ENCODE data around the gene KRT71. TPM values are rescaled to one million over a fixed set of nuclear protein-coding genes. Genes with fewer than 3 reads are reported as not detected.

Gene KRT71
- total and polyA plus RNA-seq, 2 donors from 2014 or later, result not detected

GRCh38 chr12:52494518-52494917 is 58.4 kb downstream of the KRT71 start:
- no peaks in the 10 kb centered on the region for H3K4me1 ChIP-seq (ENCODE audit: control insufficient read depth in 2 of 3, insufficient read depth in 2 of 3, low read depth in 1 of 3, low read length in 3 of 3)
- intact Hi-C loops (cut with DNase I), result no loop called here
- FAIRE-seq (no peak), DNase-seq (no peak)
- no peaks in the 10 kb centered on the region for H3K9me3 ChIP-seq (ENCODE audit: control insufficient read depth in 2 of 3, insufficient read depth in 1 of 3, low read length in 3 of 3)
- no peak overlapping the region for H3K27ac ChIP-seq (ENCODE audit: low read depth in 2 of 2, low read length in 2 of 2)
- H3K27me3 ChIP-seq (ENCODE audit: control insufficient read depth, insufficient read depth, low read length), result no peaks in the 10 kb centered on the region
- no peak overlapping the region for H3K9ac ChIP-seq (ENCODE audit: low read length in 3 of 3)
- no peak overlapping the region for H3K4me3 ChIP-seq (ENCODE audit: low read length in 3 of 3)
- TF ChIP-seq CTCF (IDR thresholded peaks at IDR 0.05; ENCODE audit: borderline replicate concordance, extremely low read depth, insufficient read depth), result no peak
- no peaks in the 10 kb centered on the region for H3K36me3 ChIP-seq (ENCODE audit: control insufficient read depth in 2 of 3, insufficient read depth in 3 of 3, low read length in 3 of 3)

- no peaks in the 10 kb centered on the region for H3K4me1 ChIP-seq (ENCODE audit: control insufficient read depth in 2 of 3, insufficient read depth in 2 of 3, low read depth in 1 of 3, low read length in 3 of 3)
- no peaks in the 10 kb centered on the region for H3K36me3 ChIP-seq (ENCODE audit: control insufficient read depth in 2 of 3, insufficient read depth in 3 of 3, low read length in 3 of 3)
- H3K27me3 ChIP-seq (ENCODE audit: control insufficient read depth, insufficient read depth, low read length), result no peaks in the 10 kb centered on the region
- no peak for TF ChIP-seq CTCF (IDR thresholded peaks at IDR 0.05; ENCODE audit: borderline replicate concordance, extremely low read depth, insufficient read depth)
- no peak overlapping the region for H3K9ac ChIP-seq (ENCODE audit: low read length in 3 of 3)
- H3K27ac ChIP-seq (ENCODE audit: low read depth in 2 of 2, low read length in 2 of 2), result no peak overlapping the region
- no peak for FAIRE-seq
- no peak overlapping the region for H3K4me3 ChIP-seq (ENCODE audit: low read length in 3 of 3)
- no peak for DNase-seq
- intact Hi-C loops (cut with DNase I), result no loop called here
- H3K9me3 ChIP-seq (ENCODE audit: control insufficient read depth in 2 of 3, insufficient read depth in 1 of 3, low read length in 3 of 3), result no peaks in the 10 kb centered on the region
Measured at GRCh38 chr12:52494100-52494499, 58.8 kb downstream of the KRT71 start.

Other genes starting within 250 kb of the KRT71 start
- gene KRT83, start 231.7 kb downstream of the KRT71 start, total RNA-seq, result not detected
- gene KRT83, start 231.7 kb downstream of the KRT71 start, polyA plus RNA-seq (ENCODE audit: insufficient read depth, low read depth, low replicate concordance), result not detected
- gene KRT85, start 185.7 kb downstream of the KRT71 start, total RNA-seq, result not detected
- 0.58 TPM for gene KRT85, start 185.7 kb downstream of the KRT71 start, polyA plus RNA-seq (ENCODE audit: insufficient read depth, low read depth, low replicate concordance)
- not detected for gene KRT84, start 167.5 kb downstream of the KRT71 start, total RNA-seq
- gene KRT84, start 167.5 kb downstream of the KRT71 start, polyA plus RNA-seq (ENCODE audit: insufficient read depth, low read depth, low replicate concordance), result not detected
- not detected for gene KRT82, start 146.8 kb downstream of the KRT71 start, total RNA-seq
- gene KRT82, start 146.8 kb downstream of the KRT71 start, polyA plus RNA-seq (ENCODE audit: insufficient read depth, low read depth, low replicate concordance), result not detected
- not detected for gene KRT75, start 118.8 kb downstream of the KRT71 start, total RNA-seq
- gene KRT75, start 118.8 kb downstream of the KRT71 start, polyA plus RNA-seq (ENCODE audit: insufficient read depth, low read depth, low replicate concordance), result not detected
- gene KRT6B, start 101.0 kb downstream of the KRT71 start, total RNA-seq, result not detected
- not detected for gene KRT6B, start 101.0 kb downstream of the KRT71 start, polyA plus RNA-seq (ENCODE audit: insufficient read depth, low read depth, low replicate concordance)
- gene KRT6C, start 79.3 kb downstream of the KRT71 start, total RNA-seq, result not detected
- not detected for gene KRT6C, start 79.3 kb downstream of the KRT71 start, polyA plus RNA-seq (ENCODE audit: insufficient read depth, low read depth, low replicate concordance)
- gene KRT6A, start 59.9 kb downstream of the KRT71 start, total RNA-seq, result not detected
- not detected for gene KRT6A, start 59.9 kb downstream of the KRT71 start, polyA plus RNA-seq (ENCODE audit: insufficient read depth, low read depth, low replicate concordance)
- 0.69 TPM for gene KRT5, start 32.8 kb downstream of the KRT71 start, total RNA-seq
- gene KRT5, start 32.8 kb downstream of the KRT71 start, polyA plus RNA-seq (ENCODE audit: insufficient read depth, low read depth, low replicate concordance), result not detected
- not detected for gene KRT74, start 20.7 kb upstream of the KRT71 start, total RNA-seq
- gene KRT74, start 20.7 kb upstream of the KRT71 start, polyA plus RNA-seq (ENCODE audit: insufficient read depth, low read depth, low replicate concordance), result not detected
- gene KRT72, start 48.3 kb upstream of the KRT71 start, total RNA-seq, result not detected
- not detected for gene KRT72, start 48.3 kb upstream of the KRT71 start, polyA plus RNA-seq (ENCODE audit: insufficient read depth, low read depth, low replicate concordance)
- not detected for gene KRT73, start 65.4 kb upstream of the KRT71 start, total RNA-seq
- gene KRT73, start 65.4 kb upstream of the KRT71 start, polyA plus RNA-seq (ENCODE audit: insufficient read depth, low read depth, low replicate concordance), result not detected
- not detected for gene KRT2, start 99.1 kb upstream of the KRT71 start, total RNA-seq
- gene KRT2, start 99.1 kb upstream of the KRT71 start, polyA plus RNA-seq (ENCODE audit: insufficient read depth, low read depth, low replicate concordance), result not detected
- not detected for gene KRT1, start 127.3 kb upstream of the KRT71 start, total RNA-seq
- not detected for gene KRT1, start 127.3 kb upstream of the KRT71 start, polyA plus RNA-seq (ENCODE audit: insufficient read depth, low read depth, low replicate concordance)
- not detected for gene KRT77, start 150.4 kb upstream of the KRT71 start, total RNA-seq
- not detected for gene KRT77, start 150.4 kb upstream of the KRT71 start, polyA plus RNA-seq (ENCODE audit: insufficient read depth, low read depth, low replicate concordance)
- gene KRT76, start 224.2 kb upstream of the KRT71 start, total RNA-seq, result not detected
- gene KRT76, start 224.2 kb upstream of the KRT71 start, polyA plus RNA-seq (ENCODE audit: insufficient read depth, low read depth, low replicate concordance), result not detected
- not detected for gene KRT3, start 243.0 kb upstream of the KRT71 start, total RNA-seq
- gene KRT3, start 243.0 kb upstream of the KRT71 start, polyA plus RNA-seq (ENCODE audit: insufficient read depth, low read depth, low replicate concordance), result not detected